ENCODE results near the gene ANXA3.

Gene ANXA3

GRCh38 chr4:78644744-78645330, 93.3 kb downstream of the ANXA3 start:
- DNase-seq (ENCODE audit: low read depth) = no peak

- DNase-seq (ENCODE audit: low read depth) = no peak
Observed at GRCh38 chr4:78645853-78646757, 94.5 kb downstream of the ANXA3 start.

GRCh38 chr4:78647272-78647671, 95.7 kb downstream of the ANXA3 start:
- DNase-seq (ENCODE audit: low read depth) = no peak

DNA sequence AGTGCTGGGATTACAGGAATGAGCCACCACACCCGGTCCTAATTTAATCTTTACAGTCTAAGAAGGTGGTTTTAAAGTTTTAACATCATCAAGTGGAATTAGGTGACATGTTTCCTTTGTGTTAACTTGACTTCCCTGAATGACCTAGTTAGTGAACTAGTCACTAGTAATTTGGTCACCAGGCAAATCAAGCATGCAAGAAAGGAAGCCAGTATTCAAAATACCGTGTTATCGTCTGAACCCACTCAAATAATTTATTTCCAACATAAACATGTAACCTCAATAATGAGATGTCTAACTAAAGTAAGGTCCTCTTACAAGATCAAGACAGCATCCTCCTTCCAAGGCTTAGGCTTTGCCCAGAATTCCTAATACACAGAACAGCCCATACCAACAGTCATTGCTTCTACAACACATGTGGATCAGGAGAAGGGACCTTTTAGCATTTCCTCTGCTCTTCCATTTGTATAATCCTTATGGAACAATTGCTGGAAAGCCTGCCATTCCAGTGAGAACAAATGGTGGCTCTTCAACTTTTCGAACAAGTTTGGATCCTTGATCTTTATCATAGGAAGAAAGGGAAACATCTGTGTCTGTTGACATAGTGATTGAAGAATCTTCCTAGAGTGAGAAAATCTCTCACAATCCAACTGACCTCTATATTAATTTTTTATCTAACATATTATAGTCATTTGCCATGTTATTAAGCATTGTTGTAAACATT, 97.2 kb downstream of the ANXA3 start:
- DNase-seq (ENCODE audit: low read depth) = no peak

DNA sequence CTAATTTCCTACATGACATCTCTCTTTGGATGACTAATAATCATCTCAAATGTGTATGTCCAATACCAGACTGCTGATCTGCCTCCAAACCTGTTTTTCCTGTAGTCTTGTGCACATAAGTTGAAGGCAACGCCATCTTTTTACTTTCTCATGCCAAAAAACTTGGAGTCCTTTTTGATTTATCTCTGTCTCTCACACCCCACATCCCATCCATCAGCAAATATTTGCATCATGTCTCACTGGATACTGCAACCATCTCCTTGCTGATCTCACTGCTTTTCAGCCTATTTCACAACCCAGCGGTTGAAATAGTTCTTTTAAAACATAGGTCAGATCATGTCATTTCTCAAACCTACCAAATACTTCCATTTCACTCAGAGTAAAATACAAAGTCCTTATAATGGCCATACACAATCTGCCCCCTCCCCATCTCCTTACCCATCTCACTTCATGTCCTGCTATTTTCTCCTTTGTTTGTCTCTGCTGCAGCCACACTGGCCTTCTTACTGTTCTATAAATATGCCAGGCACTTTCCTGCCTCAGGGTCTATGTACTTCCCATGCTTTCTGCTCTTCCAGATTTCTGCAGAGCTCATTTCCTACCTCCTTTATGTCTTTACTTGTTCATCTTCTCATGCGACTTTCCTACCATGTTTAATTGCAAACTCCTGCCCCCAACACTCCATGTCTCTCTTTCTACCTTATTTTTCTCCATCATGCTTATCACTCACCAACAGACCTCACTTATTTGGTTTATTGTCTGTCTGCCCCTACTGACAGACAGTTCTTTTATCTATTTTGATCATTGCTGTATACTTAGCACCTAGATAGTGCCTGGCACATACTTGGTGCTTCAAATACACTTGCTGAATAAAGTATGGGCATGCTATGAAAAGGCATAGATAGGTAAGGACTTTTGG, 98.8 kb downstream of the ANXA3 start:
- DNase-seq (ENCODE audit: low read depth) = no peak

GRCh38 chr4:78651250-78651860, 99.8 kb downstream of the ANXA3 start:
- no peak for DNase-seq (ENCODE audit: low read depth)

DNA sequence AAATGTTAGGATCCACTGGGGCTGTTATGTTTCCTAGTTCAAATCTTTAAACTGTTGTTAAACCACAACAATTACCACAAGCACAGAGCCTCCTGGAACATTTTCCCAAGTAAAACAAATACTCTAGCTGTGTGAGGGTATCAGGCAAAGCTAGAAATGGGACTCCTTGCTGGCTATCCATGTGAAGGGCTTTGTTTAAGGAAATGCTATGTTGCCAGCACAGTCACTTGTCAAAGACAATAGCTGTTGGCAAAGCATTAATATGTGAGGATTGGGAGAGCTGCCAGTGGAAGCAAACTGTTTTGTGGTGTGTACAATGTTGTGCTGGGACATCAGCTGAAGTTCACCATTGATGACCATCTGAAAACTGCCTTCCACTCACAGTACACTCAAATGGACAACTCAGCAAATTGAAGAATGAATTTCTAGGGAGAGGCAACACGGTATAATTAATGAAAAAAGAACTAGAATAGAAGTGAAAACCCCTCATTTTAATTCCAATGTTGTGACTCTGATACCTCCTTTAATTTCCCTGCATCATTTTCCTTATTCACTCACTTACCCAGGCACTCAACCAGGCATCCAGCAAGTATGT, 100.8 kb downstream of the ANXA3 start:
- no peak for DNase-seq (ENCODE audit: low read depth)

GRCh38 chr4:78653655-78654054, 102.1 kb downstream of the ANXA3 start:
- no peak for DNase-seq (ENCODE audit: low read depth)

DNA sequence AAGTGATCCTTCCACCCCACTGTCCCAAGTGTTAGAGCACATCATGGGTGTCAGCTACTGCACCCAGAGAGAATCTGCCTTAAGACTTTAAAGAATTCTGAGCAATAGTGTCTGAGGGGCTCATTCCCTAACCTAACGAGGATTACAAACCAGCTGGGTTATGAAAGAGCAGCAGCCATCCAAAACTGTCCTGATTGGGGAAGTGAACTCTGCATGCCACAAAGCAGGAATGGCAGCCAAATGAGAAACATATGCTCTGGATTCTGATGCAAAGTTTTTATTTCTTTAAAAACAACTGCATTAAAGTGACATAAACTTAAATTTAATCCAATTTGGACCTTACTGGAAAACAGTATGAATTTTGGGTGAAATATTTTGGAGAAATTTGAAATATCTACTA, 103.2 kb downstream of the ANXA3 start:
- DNase-seq (ENCODE audit: low read depth) = no peak

DNA sequence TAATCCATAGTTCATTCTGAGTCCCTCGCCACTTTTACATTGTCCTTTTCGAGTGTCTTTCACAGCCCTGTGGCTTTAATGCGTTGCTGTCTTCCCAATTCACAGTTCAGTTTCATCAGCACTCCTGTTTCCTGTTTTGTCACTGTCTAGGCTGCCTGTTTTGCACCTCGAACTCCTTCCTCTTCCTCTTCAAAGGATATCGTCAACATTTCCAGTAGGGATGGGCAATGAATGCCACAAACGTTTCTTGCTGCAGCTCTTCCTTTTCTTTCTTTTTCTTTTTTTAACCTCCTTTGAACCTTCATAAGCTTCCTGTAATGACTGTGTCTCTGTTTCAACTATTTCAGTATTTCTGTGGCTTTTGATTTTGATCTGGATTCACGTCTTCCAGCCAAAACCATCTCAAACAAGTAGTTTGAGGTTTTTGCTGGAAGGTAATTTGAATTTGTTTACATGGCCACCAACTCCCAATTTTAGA, 105.4 kb downstream of the ANXA3 start:
- DNase-seq (ENCODE audit: low read depth) = no peak

GRCh38 chr4:78659264-78659663, 107.7 kb downstream of the ANXA3 start:
- DNase-seq (ENCODE audit: low read depth) = no peak

DNA sequence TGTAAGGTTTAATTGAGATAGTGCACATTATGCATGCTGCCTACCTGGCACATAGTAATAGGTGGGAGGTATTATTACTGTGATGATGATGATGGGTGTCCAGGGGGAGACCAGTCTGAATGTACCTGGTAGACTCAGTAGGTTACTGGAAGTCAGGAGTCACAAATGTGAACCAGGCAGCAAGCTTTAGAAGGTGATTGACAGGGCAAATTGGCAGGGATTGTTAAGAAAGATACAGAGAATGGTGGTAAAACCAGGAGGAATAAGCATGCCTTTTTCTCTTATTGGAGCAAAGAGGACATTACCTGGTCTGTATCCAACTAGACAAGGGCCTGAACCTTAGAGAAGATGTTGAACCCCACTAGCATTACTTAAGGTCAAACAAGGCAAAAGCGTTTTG, 108.1 kb downstream of the ANXA3 start:
- no peak for DNase-seq (ENCODE audit: low read depth)

Data from stimulated activated CD8-positive, alpha-beta memory T cell treated with anti-CD3 and anti-CD28 coated beads, Interleukin-15, amount 100 ng/mL, for 24 hours (primary cell).